ENCODE measurements around the gene ZMYM4. TPM values are rescaled to one million over a fixed set of nuclear protein-coding genes. Genes with fewer than 3 reads are reported as not detected.

ZMYM4 gene
- total RNA-seq, 4 donors from 2014 or later = 27.8 to 37.7 (median 28.8) TPM

GRCh38 chr1:35439626-35440025 lies 171.1 kb downstream of the ZMYM4 start:
- TF ChIP-seq POLR2A (IDR thresholded peaks at IDR 0.05) (no peak), CTCF (IDR thresholded peaks at IDR 0.05) (no peak), EP300 (IDR thresholded peaks at IDR 0.05) (no peak), POLR2AphosphoS5 (IDR thresholded peaks at IDR 0.05) (no peak)
- Histone ChIP-seq H3K27ac (no peak overlapping the region), H3K4me1 (no peaks in the 10 kb centered on the region), H3K9me3 (no peaks in the 10 kb centered on the region), H3K36me3 (peaks cover 0 to 99% of the 10 kb centered on the region in 2 donors), H3K27me3 (no peaks in the 10 kb centered on the region), H3K4me3 (no peak overlapping the region)
- ATAC-seq = no peak
- WGBS, 2 donors (ENCODE audit: low coverage in 1 of 2) = 73 to 100% methylated on average over 1 of the region's 1 CpG

- TF ChIP-seq CTCF (IDR thresholded peaks at IDR 0.05) (no peak), EP300 (IDR thresholded peaks at IDR 0.05) (no peak), POLR2A (IDR thresholded peaks at IDR 0.05) (no peak), POLR2AphosphoS5 (IDR thresholded peaks at IDR 0.05) (no peak)
- H3K27me3 ChIP-seq = no peaks in the 10 kb centered on the region
- no peaks in the 10 kb centered on the region for H3K9me3 ChIP-seq
- 63 to 74% methylated on average over 5 to 6 of the region's 8 CpGs for WGBS, 2 donors (ENCODE audit: low coverage in 1 of 2)
- H3K27ac ChIP-seq = no peak overlapping the region
- no peaks in the 10 kb centered on the region for H3K4me1 ChIP-seq
- no peak overlapping the region for H3K4me3 ChIP-seq
- no peak for ATAC-seq
- peaks cover 0 to 99% of the 10 kb centered on the region in 2 donors for H3K36me3 ChIP-seq
Measured at GRCh38 chr1:35441926-35442579, 173.5 kb downstream of the ZMYM4 start.

GRCh38 chr1:35442734-35443133 lies 174.2 kb downstream of the ZMYM4 start:
- Histone ChIP-seq H3K27ac (no peak overlapping the region), H3K36me3 (peaks cover 0 to 99% of the 10 kb centered on the region in 2 donors), H3K9me3 (no peaks in the 10 kb centered on the region), H3K27me3 (no peaks in the 10 kb centered on the region), H3K4me3 (no peak overlapping the region), H3K4me1 (no peaks in the 10 kb centered on the region)
- TF ChIP-seq POLR2AphosphoS5 (IDR thresholded peaks at IDR 0.05) = no peak
- no peak for TF ChIP-seq POLR2A (IDR thresholded peaks at IDR 0.05)
- TF ChIP-seq EP300 (IDR thresholded peaks at IDR 0.05) = no peak
- no peak for TF ChIP-seq CTCF (IDR thresholded peaks at IDR 0.05)
- no peak for ATAC-seq
- WGBS, 2 donors (ENCODE audit: low coverage in 1 of 2) = 77% methylated on average over 4 of the region's 4 CpGs; no CpG with 5 or more reads in 1 of the 2 donors

GRCh38 chr1:35443768-35444518 lies 175.4 kb downstream of the ZMYM4 start:
- Histone ChIP-seq H3K4me1 (no peaks in the 10 kb centered on the region), H3K9me3 (no peaks in the 10 kb centered on the region), H3K27me3 (no peaks in the 10 kb centered on the region), H3K36me3 (peaks cover 0 to 100% of the 10 kb centered on the region in 2 donors), H3K27ac (no peak overlapping the region), H3K4me3 (no peak overlapping the region)
- no peak for TF ChIP-seq CTCF (IDR thresholded peaks at IDR 0.05)
- 78% methylated on average over 3 of the region's 5 CpGs; no CpG with 5 or more reads in 1 of the 2 donors for WGBS, 2 donors (ENCODE audit: low coverage in 1 of 2)
- ATAC-seq = no peak

- Histone ChIP-seq H3K27ac (no peak overlapping the region), H3K36me3 (peaks cover 0 to 100% of the 10 kb centered on the region in 2 donors)
Measured at GRCh38 chr1:35444519-35444774, 175.9 kb downstream of the ZMYM4 start.

More at GRCh38 chr1:35444519-35444774, 175.9 kb downstream of the ZMYM4 start:
- no peaks in the 10 kb centered on the region for H3K27me3 ChIP-seq
- no peaks in the 10 kb centered on the region for H3K9me3 ChIP-seq
- H3K4me3 ChIP-seq = no peak overlapping the region
- no peaks in the 10 kb centered on the region for H3K4me1 ChIP-seq
- ATAC-seq = no peak
- no peak for TF ChIP-seq CTCF (IDR thresholded peaks at IDR 0.05)
- TF ChIP-seq EP300 (IDR thresholded peaks at IDR 0.05) = no peak
- TF ChIP-seq POLR2AphosphoS5 (IDR thresholded peaks at IDR 0.05) = no peak
- TF ChIP-seq POLR2A (IDR thresholded peaks at IDR 0.05) = no peak
